ENCODE results near the gene KREMEN1. TPM values are rescaled to one million over a fixed set of nuclear protein-coding genes. Genes with fewer than 3 reads are reported as not detected.

The KREMEN1 gene
- total and polyA plus RNA-seq, 9 of the 15 experiments (the other 6 are each of a cell fraction or from before 2014, with no cell fraction given) = 0.69 to 11.5 (median 4.3) TPM

GRCh38 chr22:29023172-29023796 lies 49.6 kb upstream of the KREMEN1 start:
- peak; percentile 37; the same call in 2 of the 3 replicates for ATAC-seq
- H3K4me1 ChIP-seq (replicated peaks in 1 of 2; ENCODE audit: control insufficient read depth in 2 of 2, insufficient read depth in 2 of 2, low read length in 2 of 2) = peaks cover 0 to under 1% of the 10 kb centered on the region in 2 experiments; a peak in 1 of 5 replicates
- CTCF ChIA-PET (ENCODE audit: low intra/inter-chr PET ratio) = no interaction called here
- H3K9me1 ChIP-seq (ENCODE audit: control insufficient read depth, insufficient read depth, low read length) = no peaks in the 10 kb centered on the region
- no peak overlapping the region for H3K4me3 ChIP-seq
- no peak overlapping the region for H3K9ac ChIP-seq (ENCODE audit: insufficient read depth in 1 of 2, low read depth in 2 of 2, low read length in 2 of 2)
- no peak for FAIRE-seq
- no peaks in the 10 kb centered on the region for H3K79me2 ChIP-seq (ENCODE audit: control insufficient read depth, insufficient read depth, low read length)
- in situ Hi-C loops (cut with MboI) (no loop called here), intact Hi-C loops (cut with micrococcal nuclease) (no loop called here)
- no TSS peak for BruUV-seq (replicated peaks)
- no peak overlapping the region for H2AFZ ChIP-seq (ENCODE audit: low read depth, low read length)
- no peaks in the 10 kb centered on the region for H4K20me1 ChIP-seq (replicated peaks; ENCODE audit: control insufficient read depth, insufficient read depth, low read length)
- no peaks in the 10 kb centered on the region for H3K9me3 ChIP-seq (replicated peaks; ENCODE audit: control insufficient read depth, insufficient read depth, low read depth, low read length)
- POLR2A ChIA-PET = no interaction called here
- H3K36me3 ChIP-seq (ENCODE audit: control insufficient read depth, insufficient read depth, low read length) = no peaks in the 10 kb centered on the region
- 29% methylated on average over 3 of the region's 3 CpGs for whole genome bisulfite sequencing (ENCODE audit: insufficient coverage, low coverage, missing lambda C conversion rate)
- H3K27me3 ChIP-seq (ENCODE audit: control insufficient read depth in 2 of 2, insufficient read depth in 2 of 2, low read length in 2 of 2) = no peaks in the 10 kb centered on the region
- no peak overlapping the region for H3K27ac ChIP-seq (ENCODE audit: extremely low read depth, low read depth, low read length)
- TF ChIP-seq NR2C1 (IDR thresholded peaks at IDR 0.05) (0 out of 2 replicates have a peak, but pooled peaks have one; percentile 20), NR2C1 (tag; IDR thresholded peaks at IDR 0.05) (no peak), PRDM10 (IDR thresholded peaks at IDR 0.05; ENCODE audit: partially characterized antibody) (no peak), ZNF384 (IDR thresholded peaks at IDR 0.05; ENCODE audit: low read depth, low read length) (no peak), ELK1 (CRISPR knock-in tag; IDR thresholded peaks at IDR 0.05) (no peak), RHOXF2B (CRISPR knock-in tag; conservative IDR thresholded peaks at IDR 0.05) (no peak), TSHZ1 (CRISPR knock-in tag; IDR thresholded peaks at IDR 0.05) (no peak), ZNF174 (CRISPR knock-in tag; IDR thresholded peaks at IDR 0.05) (no peak), TCF7 (IDR thresholded peaks at IDR 0.05; ENCODE audit: borderline replicate concordance) (no peak), NR2C2 (CRISPR knock-in tag; IDR thresholded peaks at IDR 0.05) (no peak), NR2C2 (tag; IDR thresholded peaks at IDR 0.05) (0 out of 2 replicates have a peak, but pooled peaks have one; percentile 44), ZNF3 (CRISPR knock-in tag; IDR thresholded peaks at IDR 0.05) (no peak), HNRNPLL (IDR thresholded peaks at IDR 0.05; ENCODE audit: low read depth, low read length, poor library complexity, severe bottlenecking) (no peak), ZC3H8 (IDR thresholded peaks at IDR 0.05) (no peak), ILF3 (IDR thresholded peaks at IDR 0.05; ENCODE audit: borderline replicate concordance) (no peak)
- H3K4me2 ChIP-seq (ENCODE audit: insufficient read depth, low read length) = no peak overlapping the region
- DNase-seq (ENCODE audit: extremely low read depth in 1 of 4, low spot score in 3 of 4) = peak in 1 of 4 experiments; percentile 11
